HCT116 (cell line): ENCODE measurements around the gene ANKRD10. TPM values are rescaled to one million over a fixed set of nuclear protein-coding genes. Genes with fewer than 3 reads are reported as not detected.

Source experiments
- ATAC-seq: fragments of 200-7000 bp; cut with Tn5 transposase; 2 replicates; pipeline ENCODE4 v1.9.1; 2020; ENCODE audit warnings: mild to moderate bottlenecking, moderate library complexity
- BruUV-seq: library from RNA; stranded (reverse); fragments of 400-500 nt; replicated peaks from 2 replicates; lab custom pipeline; 2021; lab: Mats Ljungman, UMichigan
- CTCF ChIA-PET: fragments of 300-600 bp; sonication (Branson Sonifier 250); formaldehyde crosslinking; loops from one replicate; lab custom pipeline; 2021; ENCODE audit warnings: antibody characterized with exemption; lab: Charles Lee
- POLR2A ChIA-PET: fragments of 300-600, 350-600 bp; sonication (Branson Sonifier 250); formaldehyde crosslinking; loops from one replicate; lab custom pipeline; 2021; ENCODE audit warnings: antibody characterized with exemption; lab: Charles Lee
- RAD21 ChIA-PET, 2 experiments: fragments of 300-600 bp; sonication (Branson Sonifier 250); formaldehyde crosslinking; loops; one replicate each; lab custom pipeline; 2023; ENCODE audit warnings: low total read pairs in 2 of 2; ENCODE audit not compliant: uncharacterized antibody in 2 of 2, unreplicated experiment in 2 of 2, low non-redundant PET in 1 of 2; lab: Charles Lee
- DNase-seq: peaks from one replicate; pipeline ENCODE4 v3.0.0-alpha.2; 2010; ENCODE audit warnings: low read depth, low spot score
- H2AFZ ChIP-seq: fragments of 200-600 bp; shearing (Covaris generic), sonication (generic); 2 replicates; pipeline ENCODE4 v1.6.1; 2017; ENCODE audit warnings: low read depth, mixed run types, mixed read lengths, antibody characterized with exemption, low read length; ENCODE audit not compliant: poor library complexity, severe bottlenecking
- H3K27ac ChIP-seq: 2 replicates; pipeline ENCODE4 v1.5.1; 2012; ENCODE audit warnings: low read depth, low read length
- H3K27me3 ChIP-seq: fragments of 200-600 bp; sonication (generic); 2 replicates; pipeline ENCODE4 v1.6.1; 2016; ENCODE audit warnings: mixed run types, low read length, mixed read lengths; ENCODE audit not compliant: insufficient read depth
- H3K36me3 ChIP-seq, 2 experiments: fragments of 200-500 bp in 1 of 2; fragments of 200-600 bp in 1 of 2; sonication (Bioruptor generic) in 1 of 2; sonication (generic) in 1 of 2; 2 replicates each; pipeline versions ENCODE4 v1.5.1 to v1.6.1; 2014 to 2016; ENCODE audit warnings: low read length in 2 of 2, inconsistent platforms in 1 of 2, mixed read lengths in 1 of 2, mixed run types in 1 of 2; ENCODE audit not compliant: insufficient read depth in 2 of 2, control insufficient read depth in 1 of 2
- H3K4me1 ChIP-seq, 2 experiments: fragments of 200-600 bp in 1 of 2; sonication (generic) in 1 of 2; 2 replicates each; pipeline versions ENCODE4 v1.5.1 to v1.6.1; 2012 to 2017; ENCODE audit warnings: low read length in 2 of 2, inconsistent platforms in 1 of 2, mild to moderate bottlenecking in 1 of 2, mixed read lengths in 1 of 2, mixed run types in 1 of 2, moderate library complexity in 1 of 2; ENCODE audit not compliant: insufficient read depth in 2 of 2, control insufficient read depth in 1 of 2
- H3K4me2 ChIP-seq: fragments of 200-600 bp; sonication (generic); 2 replicates; pipeline ENCODE4 v1.6.1; 2017; ENCODE audit warnings: mixed run types, low read length, mixed read lengths
- H3K4me3 ChIP-seq, 2 experiments: fragments of 200-600 bp in 1 of 2; sonication (generic) in 1 of 2; replicated peaks in 1 of 2; 2 replicates each; pipeline ENCODE4 v1.5.1; 2011 to 2016; ENCODE audit warnings: low read length in 2 of 2, control low read depth in 1 of 2, low read depth in 1 of 2, mild to moderate bottlenecking in 1 of 2, mixed read lengths in 1 of 2, mixed run types in 1 of 2
- H3K79me2 ChIP-seq: fragments of 200-600 bp; sonication (generic); 2 replicates; pipeline ENCODE4 v1.6.1; 2017; ENCODE audit warnings: mild to moderate bottlenecking, mixed run types, low read length, moderate library complexity, mixed read lengths; ENCODE audit not compliant: insufficient read depth
- H3K9ac ChIP-seq: fragments of 200-600 bp; sonication (generic); 2 replicates; pipeline ENCODE4 v1.6.1; 2016; ENCODE audit warnings: low read length, mixed read lengths
- H3K9me2 ChIP-seq: fragments of 200-600 bp; sonication (generic), shearing (Covaris generic); 2 replicates; pipeline ENCODE4 v1.6.1; 2017; ENCODE audit warnings: mixed run types, mild to moderate bottlenecking, moderate library complexity; ENCODE audit not compliant: insufficient read depth
- H3K9me3 ChIP-seq, 2 experiments: fragments of 200-500 bp in 1 of 2; fragments of 200-600 bp in 1 of 2; sonication (Bioruptor generic) in 1 of 2; sonication (generic) in 1 of 2; 2 replicates each; pipeline ENCODE4 v1.6.1; 2014 to 2017; ENCODE audit warnings: low read length in 2 of 2, mixed read lengths in 2 of 2, inconsistent platforms in 1 of 2, low read depth in 1 of 2, mild to moderate bottlenecking in 1 of 2, mixed run types in 1 of 2, moderate library complexity in 1 of 2; ENCODE audit not compliant: control insufficient read depth in 1 of 2, insufficient read depth in 1 of 2
- H4K20me1 ChIP-seq: fragments of 200-600 bp; sonication (generic), shearing (Covaris generic); 2 replicates; pipeline ENCODE4 v1.6.1; 2017; ENCODE audit warnings: mixed run types, mild to moderate bottlenecking, moderate library complexity; ENCODE audit not compliant: insufficient read depth
- CBX3 ChIP-seq: IDR thresholded peaks from 2 replicates; pipeline ENCODE4 v1.6.1; 2012; ENCODE audit warnings: low read depth
- CEBPB ChIP-seq: IDR thresholded peaks from 2 replicates; pipeline ENCODE4 v1.6.1; 2012; ENCODE audit warnings: low read depth
- EGR1 ChIP-seq: IDR thresholded peaks from 2 replicates; pipeline ENCODE4 v1.6.1; 2012; ENCODE audit warnings: low read depth
- MAX ChIP-seq: IDR thresholded peaks from 2 replicates; pipeline ENCODE4 v1.6.1; 2012
- ZBTB33 ChIP-seq: IDR thresholded peaks from 2 replicates; pipeline ENCODE4 v1.6.1; 2011; ENCODE audit warnings: mild to moderate bottlenecking, low read length, moderate library complexity; ENCODE audit not compliant: insufficient replicate concordance; ENCODE audit errors: extremely low read depth
- intact Hi-C: fragments of 100-400 bp; cut with micrococcal nuclease; formaldehyde crosslinking; loops from 2 replicates; pipeline ENCODE4 v1.10.0; 2022
- total RNA-seq: library from RNA; stranded (reverse); gene quantifications from one replicate; pipeline ENCODE4 v1.2.1, GENCODE V29; 2021; ENCODE audit not compliant: unreplicated experiment

The ANKRD10 gene
- total RNA-seq, 1 experiment from 2014 or later = 173 TPM

- Histone ChIP-seq H3K79me2 (peaks cover 96% of the 10 kb centered on the region), H3K27me3 (no peaks in the 10 kb centered on the region), H3K4me1 (peaks cover 57 to 72% of the 10 kb centered on the region in 2 experiments), H3K27ac (peak overlapping the region; percentile 83), H3K9me3 (no peaks in the 10 kb centered on the region), H2AFZ (no peak overlapping the region), H3K4me2 (peak overlapping the region; percentile 91), H3K9ac (peak overlapping the region; percentile 61), H3K9me2 (no peaks in the 10 kb centered on the region), H3K4me3 (no peak overlapping the region; a peak in 1 of 4 replicates), H3K36me3 (peaks cover 9 to 66% of the 10 kb centered on the region in 2 experiments), H4K20me1 (peaks cover 41% of the 10 kb centered on the region; the same call in 1 of the 2 replicates)
- TF ChIP-seq ZBTB33 = no peak
- no peak for TF ChIP-seq CEBPB
- TF ChIP-seq MAX = no peak
- no peak for TF ChIP-seq EGR1
- TF ChIP-seq CBX3 = no peak
- ChIA-PET POLR2A (interaction anchor here (1.1 to 1.6 kb wide), 2 partner anchors 35 to 198 kb away, joined by 3 to 4 read pairs; no protein-coding TSS in a partner anchor), CTCF (no interaction called here), RAD21 (no interaction called here)
- BruUV-seq = no TSS peak
- intact Hi-C loops = loop anchor here (10.0 kb wide), 1 partner anchor 135 kb away; no protein-coding TSS in a partner anchor
- no peak for ATAC-seq
- no peak for DNase-seq
Observed at GRCh38 chr13:110910013-110910890, 4.6 kb downstream of the ANKRD10 start.
